Mesothelial cell of epicardium (in vitro differentiated cells): ENCODE results near the gene SRRM5. TPM values are rescaled to one million over a fixed set of nuclear protein-coding genes. Genes with fewer than 3 reads are reported as not detected.

Source experiments
- DNase-seq, 2 experiments: peaks; one replicate each; pipeline ENCODE4 v3.0.0; 2021; ENCODE audit warnings: low spot score in 2 of 2; ENCODE audit not compliant: unreplicated experiment in 2 of 2
- H3K27ac Mint-ChIP-seq: 2 replicates; pipeline ENCODE4 v1.8.0; 2021; ENCODE audit warnings: mixed read lengths
- H3K27me3 Mint-ChIP-seq: 2 replicates; pipeline ENCODE4 v1.8.0; 2021; ENCODE audit warnings: low read depth, mixed read lengths
- H3K36me3 Mint-ChIP-seq: 2 replicates; pipeline ENCODE4 v1.8.0; 2021; ENCODE audit warnings: mixed read lengths
- H3K4me1 Mint-ChIP-seq: 2 replicates; pipeline ENCODE4 v1.8.0; 2021; ENCODE audit warnings: mixed read lengths
- H3K4me3 Mint-ChIP-seq: 2 replicates; pipeline ENCODE4 v1.8.0; 2021; ENCODE audit warnings: mild to moderate bottlenecking, moderate library complexity, mixed read lengths
- H3K9me3 Mint-ChIP-seq: 2 replicates; pipeline ENCODE4 v1.8.0; 2021; ENCODE audit warnings: mixed read lengths
- total RNA-seq: library from RNA; stranded (reverse); gene quantifications from 3 replicates; pipeline ENCODE4 v1.2.1, GENCODE V29; 2021
- TF ChIP-seq, protein P1 (sequence below): fragments of 200-600 bp; sonication (generic); IDR thresholded peaks from one replicate; pipeline ENCODE4 v1.5.0; 2021; ENCODE audit warnings: antibody characterized with exemption; ENCODE audit not compliant: unreplicated experiment

Gene SRRM5
- total RNA-seq, 1 donor from 2014 or later = 0.36 TPM

DNA sequence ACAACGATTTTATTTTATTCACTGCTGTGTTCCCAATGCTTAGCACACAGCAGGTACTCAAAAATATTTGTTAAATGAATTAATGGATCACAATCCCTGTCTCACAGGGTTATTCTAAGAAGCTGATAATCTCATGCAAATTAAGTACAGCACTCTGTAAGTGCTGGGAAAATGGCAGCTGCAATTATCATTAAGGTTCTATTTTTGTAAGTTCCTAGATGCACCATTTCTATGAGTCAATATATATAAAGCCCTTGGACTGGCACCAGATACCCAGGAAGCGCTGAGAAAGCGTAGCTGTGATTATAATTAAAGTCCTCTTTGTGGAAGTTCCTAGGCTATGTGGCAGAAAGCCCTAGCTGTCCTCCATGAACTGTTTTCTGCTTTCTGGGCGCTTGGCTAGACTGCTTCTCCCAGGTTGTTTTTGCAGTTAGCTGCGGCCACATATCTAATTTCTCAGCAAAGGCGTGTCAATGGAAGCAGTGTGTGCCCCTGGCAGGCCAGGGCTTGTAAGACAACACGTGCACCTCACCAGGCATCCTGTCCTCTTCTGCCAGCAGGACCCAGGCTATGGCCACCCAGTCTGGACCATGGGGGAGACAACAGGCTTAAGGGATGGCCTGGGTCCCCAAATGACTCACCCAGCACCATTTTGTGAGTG is 5.2 kb upstream of the SRRM5 start:
- no peaks in the 10 kb centered on the region for H3K27me3 Mint-ChIP-seq
- no peaks in the 10 kb centered on the region for H3K4me1 Mint-ChIP-seq
- no peak for DNase-seq
- no peak overlapping the region for H3K4me3 Mint-ChIP-seq
- TF ChIP-seq, protein P1, sequence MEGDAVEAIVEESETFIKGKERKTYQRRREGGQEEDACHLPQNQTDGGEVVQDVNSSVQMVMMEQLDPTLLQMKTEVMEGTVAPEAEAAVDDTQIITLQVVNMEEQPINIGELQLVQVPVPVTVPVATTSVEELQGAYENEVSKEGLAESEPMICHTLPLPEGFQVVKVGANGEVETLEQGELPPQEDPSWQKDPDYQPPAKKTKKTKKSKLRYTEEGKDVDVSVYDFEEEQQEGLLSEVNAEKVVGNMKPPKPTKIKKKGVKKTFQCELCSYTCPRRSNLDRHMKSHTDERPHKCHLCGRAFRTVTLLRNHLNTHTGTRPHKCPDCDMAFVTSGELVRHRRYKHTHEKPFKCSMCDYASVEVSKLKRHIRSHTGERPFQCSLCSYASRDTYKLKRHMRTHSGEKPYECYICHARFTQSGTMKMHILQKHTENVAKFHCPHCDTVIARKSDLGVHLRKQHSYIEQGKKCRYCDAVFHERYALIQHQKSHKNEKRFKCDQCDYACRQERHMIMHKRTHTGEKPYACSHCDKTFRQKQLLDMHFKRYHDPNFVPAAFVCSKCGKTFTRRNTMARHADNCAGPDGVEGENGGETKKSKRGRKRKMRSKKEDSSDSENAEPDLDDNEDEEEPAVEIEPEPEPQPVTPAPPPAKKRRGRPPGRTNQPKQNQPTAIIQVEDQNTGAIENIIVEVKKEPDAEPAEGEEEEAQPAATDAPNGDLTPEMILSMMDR = no peak
- H3K9me3 Mint-ChIP-seq = no peaks in the 10 kb centered on the region
- peaks cover 20% of the 10 kb centered on the region for H3K36me3 Mint-ChIP-seq
- peak overlapping the region; percentile 12 for H3K27ac Mint-ChIP-seq

DNA sequence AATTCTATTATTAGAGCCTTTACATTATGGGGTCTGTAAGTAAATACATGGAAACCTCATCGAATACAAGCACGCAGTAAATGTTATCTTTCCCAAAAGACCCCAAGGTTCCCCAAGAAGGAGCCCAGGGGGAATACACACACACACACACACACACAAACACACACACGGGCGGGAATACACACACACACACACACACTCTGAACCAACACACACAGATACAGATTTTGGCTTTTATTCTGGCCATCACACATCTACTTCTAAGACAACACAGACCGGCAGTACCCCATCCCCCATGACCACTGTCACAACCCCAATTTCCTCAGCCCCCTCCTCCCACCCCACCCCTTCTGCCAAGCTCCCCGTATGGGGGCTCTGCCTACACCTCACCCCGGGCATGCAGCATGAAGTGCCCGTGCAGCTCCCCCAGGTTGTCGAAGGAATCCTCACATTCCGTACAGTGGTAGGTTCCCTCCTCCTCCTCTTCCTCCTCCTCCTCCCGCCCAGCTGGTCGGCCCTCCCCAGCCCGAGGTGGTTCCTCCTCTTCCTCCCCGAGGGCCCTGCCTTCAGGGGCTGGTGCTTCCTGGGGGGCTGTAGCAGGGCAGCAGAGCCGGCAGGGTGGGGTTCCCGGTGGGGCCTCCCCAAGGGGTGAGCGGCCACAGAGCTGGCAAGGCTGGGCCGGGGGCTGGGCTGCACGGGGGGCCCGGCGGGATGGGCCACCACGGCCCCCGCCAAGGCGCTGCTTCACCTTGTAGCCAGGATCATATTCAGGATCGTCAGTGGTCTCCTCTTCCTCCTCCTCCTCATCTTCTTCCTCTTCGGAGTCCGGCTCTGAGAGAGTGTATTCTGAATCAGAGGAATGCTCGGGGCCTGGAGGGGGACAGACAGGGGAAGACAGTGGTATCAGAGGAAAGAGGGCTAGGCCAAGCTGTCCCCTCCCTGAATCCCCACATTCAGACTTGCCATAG is 4.4 kb upstream of the SRRM5 start:
- TF ChIP-seq, protein P1 = no peak
- no peaks in the 10 kb centered on the region for H3K4me1 Mint-ChIP-seq
- no peak overlapping the region for H3K4me3 Mint-ChIP-seq
- H3K27ac Mint-ChIP-seq = no peak overlapping the region
- no peaks in the 10 kb centered on the region for H3K27me3 Mint-ChIP-seq
- H3K36me3 Mint-ChIP-seq = peaks cover 27% of the 10 kb centered on the region
- no peak for DNase-seq
- no peaks in the 10 kb centered on the region for H3K9me3 Mint-ChIP-seq

DNA sequence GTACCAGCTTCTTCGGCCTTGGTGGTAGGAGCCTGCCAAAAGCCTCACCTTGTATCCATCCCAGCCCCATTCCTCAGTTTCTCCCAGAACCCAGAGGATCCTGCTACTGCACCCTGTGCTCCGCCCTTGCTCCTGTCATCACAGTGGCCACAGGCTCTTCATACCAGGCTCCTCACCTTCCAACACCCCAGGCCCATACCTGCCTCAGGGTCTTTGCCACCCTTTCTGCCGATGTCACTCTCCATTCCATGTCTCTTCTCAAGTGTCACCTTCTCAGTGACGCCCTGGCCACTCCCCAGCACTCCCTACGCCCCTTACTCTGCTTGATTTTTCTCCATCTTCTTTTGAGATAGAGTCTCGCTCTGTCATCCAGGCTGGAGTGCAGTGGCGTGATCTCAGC is 2.0 kb upstream of the SRRM5 start:
- no peak for DNase-seq
- Mint-ChIP-seq H3K36me3 (peaks cover 43% of the 10 kb centered on the region), H3K4me1 (no peaks in the 10 kb centered on the region), H3K4me3 (no peak overlapping the region), H3K27ac (no peak overlapping the region), H3K27me3 (no peaks in the 10 kb centered on the region), H3K9me3 (no peaks in the 10 kb centered on the region)
- TF ChIP-seq, protein P1 = no peak

DNA sequence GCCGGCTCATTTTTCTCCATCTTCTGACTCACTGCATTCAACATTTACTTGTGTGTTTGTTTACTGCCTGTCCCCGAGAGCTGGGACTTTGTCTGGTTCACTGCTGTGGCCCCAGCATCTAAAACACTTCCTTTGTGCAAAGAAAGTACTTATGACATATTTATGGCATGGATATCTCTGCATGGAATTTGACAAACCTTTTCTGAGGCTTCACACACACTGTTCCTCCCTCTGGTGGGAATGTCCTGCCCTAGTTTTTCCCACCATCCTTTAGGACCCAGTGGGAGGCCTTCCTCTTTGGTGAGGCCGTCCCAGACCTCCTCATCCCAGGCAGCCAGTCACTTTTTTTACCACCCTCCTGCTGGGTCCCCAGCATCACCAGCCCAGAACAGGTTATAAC is 1.4 kb upstream of the SRRM5 start:
- Mint-ChIP-seq H3K27me3 (no peaks in the 10 kb centered on the region), H3K36me3 (peaks cover 41% of the 10 kb centered on the region), H3K27ac (peak overlapping the region; percentile 50), H3K4me3 (no peak overlapping the region), H3K9me3 (no peaks in the 10 kb centered on the region), H3K4me1 (peaks cover under 1% of the 10 kb centered on the region)
- DNase-seq = no peak
- TF ChIP-seq, protein P1 = no peak

DNA sequence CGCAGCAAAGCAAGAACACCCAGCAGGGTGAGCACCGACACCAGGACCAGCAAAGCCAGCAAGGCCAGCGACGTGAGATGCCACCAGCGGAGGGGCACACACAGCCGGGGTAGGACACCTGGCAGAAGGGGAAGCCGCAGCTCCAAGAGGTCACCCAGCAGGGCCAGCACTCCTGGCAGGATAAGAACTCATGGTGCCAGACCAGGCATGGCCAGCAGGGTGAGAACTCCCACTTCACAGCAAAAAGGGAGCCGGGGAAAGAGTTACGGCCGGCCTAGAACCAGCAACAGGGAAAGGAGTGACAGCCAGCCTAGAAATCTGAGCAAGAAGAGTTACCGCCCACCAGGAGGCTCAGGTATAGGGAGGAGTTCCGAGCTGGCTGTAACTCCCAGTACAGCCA is 486 bp downstream of the SRRM5 start:
- peaks cover 5% of the 10 kb centered on the region for H3K4me1 Mint-ChIP-seq
- no peak for DNase-seq
- no peak overlapping the region for H3K27ac Mint-ChIP-seq
- TF ChIP-seq, protein P1 = no peak
- H3K9me3 Mint-ChIP-seq = no peaks in the 10 kb centered on the region
- H3K27me3 Mint-ChIP-seq = no peaks in the 10 kb centered on the region
- no peak overlapping the region for H3K4me3 Mint-ChIP-seq
- H3K36me3 Mint-ChIP-seq = peaks cover 32% of the 10 kb centered on the region
